Measurements from ENCODE around the gene TUNAR. TPM values are rescaled to one million over a fixed set of nuclear protein-coding genes. Genes with fewer than 3 reads are reported as not detected.

Gene TUNAR
- total RNA-seq, 1 donor = not detected

- TF ChIP-seq, protein P1, sequence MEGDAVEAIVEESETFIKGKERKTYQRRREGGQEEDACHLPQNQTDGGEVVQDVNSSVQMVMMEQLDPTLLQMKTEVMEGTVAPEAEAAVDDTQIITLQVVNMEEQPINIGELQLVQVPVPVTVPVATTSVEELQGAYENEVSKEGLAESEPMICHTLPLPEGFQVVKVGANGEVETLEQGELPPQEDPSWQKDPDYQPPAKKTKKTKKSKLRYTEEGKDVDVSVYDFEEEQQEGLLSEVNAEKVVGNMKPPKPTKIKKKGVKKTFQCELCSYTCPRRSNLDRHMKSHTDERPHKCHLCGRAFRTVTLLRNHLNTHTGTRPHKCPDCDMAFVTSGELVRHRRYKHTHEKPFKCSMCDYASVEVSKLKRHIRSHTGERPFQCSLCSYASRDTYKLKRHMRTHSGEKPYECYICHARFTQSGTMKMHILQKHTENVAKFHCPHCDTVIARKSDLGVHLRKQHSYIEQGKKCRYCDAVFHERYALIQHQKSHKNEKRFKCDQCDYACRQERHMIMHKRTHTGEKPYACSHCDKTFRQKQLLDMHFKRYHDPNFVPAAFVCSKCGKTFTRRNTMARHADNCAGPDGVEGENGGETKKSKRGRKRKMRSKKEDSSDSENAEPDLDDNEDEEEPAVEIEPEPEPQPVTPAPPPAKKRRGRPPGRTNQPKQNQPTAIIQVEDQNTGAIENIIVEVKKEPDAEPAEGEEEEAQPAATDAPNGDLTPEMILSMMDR (IDR thresholded peaks at IDR 0.05; ENCODE audit: insufficient read depth, low read length) = no peak
- H3K4me3 ChIP-seq (ENCODE audit: low read depth, low read length) = no peak overlapping the region
- no peak for DNase-seq (ENCODE audit: low read depth)
Observed at GRCh38 chr14:95869776-95870175, 6.9 kb upstream of the TUNAR start.

DNA sequence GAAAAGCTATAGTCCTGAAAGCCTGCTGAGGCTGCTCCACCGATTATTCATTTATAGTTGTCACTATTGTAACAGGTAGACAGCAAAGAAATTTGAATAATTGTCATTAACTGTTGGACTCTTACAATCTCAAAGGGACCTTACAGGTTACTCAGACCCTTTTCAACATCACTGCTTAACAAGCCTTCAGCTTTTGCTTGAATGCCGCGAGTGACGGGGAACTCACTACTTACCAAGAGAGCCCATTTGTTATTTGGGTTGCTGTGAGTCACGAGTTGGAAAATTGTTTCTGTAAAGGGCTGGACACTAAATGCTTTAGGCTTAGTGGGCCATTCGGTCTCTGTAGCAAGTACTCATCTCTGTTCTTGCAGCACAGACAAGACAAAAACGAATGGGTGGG lies 5.9 kb upstream of the TUNAR start:
- no peak overlapping the region for H3K4me3 ChIP-seq (ENCODE audit: low read depth, low read length)
- TF ChIP-seq, protein P1 (IDR thresholded peaks at IDR 0.05; ENCODE audit: insufficient read depth, low read length) = no peak
- no peak for DNase-seq (ENCODE audit: low read depth)

DNA sequence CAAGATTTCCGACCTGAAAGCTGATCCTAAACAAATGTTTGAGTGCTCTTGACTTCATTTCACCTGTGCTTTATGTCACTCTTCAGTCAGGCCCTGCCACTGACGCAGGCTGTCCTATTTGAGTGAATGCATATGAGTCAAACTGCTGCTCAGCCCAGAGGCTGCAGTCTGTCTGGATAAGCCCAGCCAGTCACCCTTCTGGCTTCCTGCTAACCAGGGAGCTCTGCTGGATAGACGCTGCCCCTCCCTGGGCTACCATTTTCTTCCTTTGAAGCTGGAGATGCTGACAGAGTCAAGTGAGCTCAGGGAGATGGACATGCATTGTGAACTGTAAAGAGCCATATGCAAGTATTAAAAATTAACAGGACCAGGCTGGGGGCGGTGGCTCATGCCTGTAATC lies 5.1 kb upstream of the TUNAR start:
- TF ChIP-seq, protein P1 (IDR thresholded peaks at IDR 0.05; ENCODE audit: insufficient read depth, low read length) = no peak
- DNase-seq (ENCODE audit: low read depth) = no peak
- H3K4me3 ChIP-seq (ENCODE audit: low read depth, low read length) = no peak overlapping the region

- H3K4me3 ChIP-seq (ENCODE audit: low read depth, low read length) = no peak overlapping the region
- DNase-seq (ENCODE audit: low read depth) = no peak
- TF ChIP-seq, protein P1 (IDR thresholded peaks at IDR 0.05; ENCODE audit: insufficient read depth, low read length) = no peak
Observed at GRCh38 chr14:95872777-95873176, 3.9 kb upstream of the TUNAR start.

DNA sequence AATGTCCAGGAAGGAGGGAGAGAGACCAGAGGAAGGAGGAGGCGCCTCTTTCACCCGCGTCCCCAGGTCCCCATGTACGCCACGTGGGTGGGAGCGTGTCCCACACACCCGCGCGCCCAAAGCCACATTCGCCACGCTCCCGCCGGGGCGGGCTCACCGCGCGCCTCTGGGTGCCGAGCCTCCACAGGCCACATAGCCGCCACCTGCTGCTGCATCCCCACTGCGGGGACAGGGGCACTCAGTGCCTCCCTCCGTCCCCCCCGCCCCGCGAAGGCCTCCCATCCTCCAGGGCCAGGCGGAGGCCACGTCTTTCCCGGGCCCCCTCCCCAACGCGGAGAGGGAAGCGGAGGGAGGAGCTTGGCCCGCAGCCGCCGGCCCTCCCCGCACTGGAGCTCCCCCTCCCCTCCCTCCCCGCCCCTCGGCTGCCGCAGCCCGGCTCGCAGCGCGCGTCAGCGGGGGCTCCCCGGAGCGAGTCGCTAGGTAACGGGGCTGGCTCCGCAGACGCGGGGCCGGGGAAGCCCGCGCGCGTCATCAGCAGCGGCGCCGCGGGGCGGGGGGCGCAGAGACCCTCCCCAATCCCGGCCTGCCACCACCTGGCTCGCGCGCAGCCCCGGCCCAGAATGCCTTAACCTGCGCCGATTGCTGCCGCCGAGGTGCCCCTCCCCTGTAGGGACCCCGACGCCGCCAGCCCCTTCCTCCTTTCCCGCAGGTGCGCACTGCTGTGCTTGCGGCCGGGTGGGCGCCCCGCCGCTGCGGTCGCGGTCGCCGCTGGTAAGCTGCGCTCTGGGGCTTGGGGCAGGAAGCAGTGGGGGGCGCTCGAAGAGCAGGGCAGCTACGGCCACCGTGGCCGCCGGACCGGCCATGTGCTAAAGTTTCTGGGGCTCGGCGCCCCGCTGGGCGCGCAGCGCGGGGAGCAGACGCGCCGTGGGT lies 536 bp upstream of the TUNAR start:
- DNase-seq (ENCODE audit: low read depth) = no peak
- TF ChIP-seq, protein P1 (IDR thresholded peaks at IDR 0.05; ENCODE audit: insufficient read depth, low read length) = no peak
- H3K4me3 ChIP-seq (ENCODE audit: low read depth, low read length) = no peak overlapping the region

DNA sequence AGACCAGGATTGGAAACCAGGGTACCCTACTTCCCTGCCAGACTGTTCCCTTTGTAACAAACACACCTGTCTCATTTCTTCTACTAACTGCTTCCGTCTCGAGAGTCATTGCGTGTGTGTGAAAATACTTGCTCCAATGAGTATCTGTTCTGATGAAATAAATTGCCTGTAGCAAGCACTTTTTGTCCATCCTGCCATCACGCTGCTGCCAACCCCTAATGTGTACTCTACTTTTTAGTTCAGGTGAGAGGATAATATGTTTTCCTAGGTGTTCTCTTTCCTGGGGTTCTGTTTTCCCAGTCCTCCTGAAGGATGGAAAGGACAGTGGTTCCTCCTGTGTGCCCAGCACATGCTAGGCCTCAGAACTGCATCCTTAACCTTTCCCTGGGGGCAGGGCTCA lies 1.0 kb downstream of the TUNAR start:
- TF ChIP-seq, protein P1 (IDR thresholded peaks at IDR 0.05; ENCODE audit: insufficient read depth, low read length) = no peak
- DNase-seq (ENCODE audit: low read depth) = no peak
- no peak overlapping the region for H3K4me3 ChIP-seq (ENCODE audit: low read depth, low read length)
